Immature natural killer cell (primary cell): ENCODE data around the gene NSUN6. TPM values are rescaled to one million over a fixed set of nuclear protein-coding genes. Genes with fewer than 3 reads are reported as not detected.
"Not testable (repeated sequence)": the region's sequence is repeated elsewhere in the genome, so short reads cannot be mapped to it uniquely, and the experiment has no call there.

Source experiments
- DNase-seq, 3 donors: peaks; one replicate each; pipeline ENCODE4 v3.0.0; 2022; ENCODE audit warnings: mixed read lengths in 1 of 3
- H3K27ac Mint-ChIP-seq, 6 donors: one replicate each; pipeline ENCODE4 v1.8.0; 2020; ENCODE audit warnings: mixed read lengths in 6 of 6, mild to moderate bottlenecking in 5 of 6, inconsistent platforms in 4 of 6, moderate library complexity in 3 of 6
- H3K27me3 Mint-ChIP-seq, 3 donors: one replicate each; pipeline ENCODE4 v1.8.0; 2020 to 2021; ENCODE audit warnings: low read depth in 3 of 3, mild to moderate bottlenecking in 3 of 3, mixed read lengths in 3 of 3, moderate library complexity in 3 of 3, inconsistent platforms in 1 of 3
- H3K36me3 Mint-ChIP-seq, 3 donors: one replicate each; pipeline ENCODE4 v1.8.0; 2020; ENCODE audit warnings: mixed read lengths in 3 of 3, inconsistent platforms in 2 of 3, mild to moderate bottlenecking in 2 of 3
- H3K4me1 Mint-ChIP-seq, 2 donors: one replicate each; pipeline ENCODE4 v1.8.0; 2020; ENCODE audit warnings: inconsistent platforms in 2 of 2, mild to moderate bottlenecking in 2 of 2, mixed read lengths in 2 of 2, moderate library complexity in 1 of 2
- H3K4me3 Mint-ChIP-seq, 5 donors: one replicate each; pipeline ENCODE4 v1.8.0; 2020; ENCODE audit warnings: mild to moderate bottlenecking in 5 of 5, mixed read lengths in 5 of 5, inconsistent platforms in 3 of 5, moderate library complexity in 3 of 5
- H3K9me3 Mint-ChIP-seq, 6 donors: one replicate each; pipeline ENCODE4 v1.8.0; 2020; ENCODE audit warnings: mild to moderate bottlenecking in 6 of 6, mixed read lengths in 6 of 6, inconsistent platforms in 4 of 6, moderate library complexity in 3 of 6
- polyA plus RNA-seq, 3 donors: library from polyadenylated mRNA; unstranded; fragments of 300-500 nt; fragmentation: Illumina TruSeq; gene quantifications; one replicate each; pipeline ENCODE4 v1.2.3, GENCODE V29; 2021

Gene NSUN6
- polyA plus RNA-seq, 3 donors from 2014 or later, result 3.5 to 15.8 (median 6.1) TPM

- no peak overlapping the region for H3K4me3 Mint-ChIP-seq
- H3K9me3 Mint-ChIP-seq, result peaks cover 4 to 18% (median 12%) of the 10 kb centered on the region in 6 donors
- peaks cover 58 to 81% (median 72%) of the 10 kb centered on the region in 3 donors for H3K36me3 Mint-ChIP-seq
- DNase-seq, result no peak
- H3K27me3 Mint-ChIP-seq, result peaks cover 0 to 2% (median 0%) of the 10 kb centered on the region in 3 donors
- peaks cover 6 to 12% of the 10 kb centered on the region in 2 donors for H3K4me1 Mint-ChIP-seq
- no peak overlapping the region for H3K27ac Mint-ChIP-seq
These were observed 73.3 kb downstream of the NSUN6 start for GRCh38 chr10:18577823-18578685.

GRCh38 chr10:18576586-18576985 lies 74.8 kb downstream of the NSUN6 start:
- H3K27me3 Mint-ChIP-seq, result no peaks in the 10 kb centered on the region
- H3K36me3 Mint-ChIP-seq, result peaks cover 52 to 68% (median 65%) of the 10 kb centered on the region in 3 donors
- no peak overlapping the region for H3K4me3 Mint-ChIP-seq
- no peak for DNase-seq
- H3K9me3 Mint-ChIP-seq, result peaks cover 4 to 18% (median 12%) of the 10 kb centered on the region in 6 donors
- H3K27ac Mint-ChIP-seq, result no peak overlapping the region
- no peaks in the 10 kb centered on the region for H3K4me1 Mint-ChIP-seq

- Mint-ChIP-seq H3K4me3 (no peak overlapping the region), H3K27ac (no peak overlapping the region), H3K9me3 (peaks cover 2 to 12% (median 7%) of the 10 kb centered on the region in 6 donors), H3K27me3 (no peaks in the 10 kb centered on the region), H3K36me3 (peaks cover 27 to 39% (median 33%) of the 10 kb centered on the region in 3 donors), H3K4me1 (no peaks in the 10 kb centered on the region)
- no peak for DNase-seq
These were observed 78.3 kb downstream of the NSUN6 start for GRCh38 chr10:18572959-18573561.

GRCh38 chr10:18571780-18572179 lies 79.6 kb downstream of the NSUN6 start:
- Mint-ChIP-seq H3K27ac (no peak overlapping the region), H3K4me3 (no peak overlapping the region), H3K36me3 (peaks cover 15 to 28% (median 22%) of the 10 kb centered on the region in 3 donors), H3K9me3 (peaks cover 0 to 4% (median under 1%) of the 10 kb centered on the region in 6 donors), H3K4me1 (no peaks in the 10 kb centered on the region), H3K27me3 (no peaks in the 10 kb centered on the region)
- DNase-seq, result no peak

GRCh38 chr10:18571076-18571475 lies 80.3 kb downstream of the NSUN6 start:
- no peaks in the 10 kb centered on the region for H3K4me1 Mint-ChIP-seq
- H3K27me3 Mint-ChIP-seq, result no peaks in the 10 kb centered on the region
- peaks cover 10 to 21% (median 16%) of the 10 kb centered on the region in 3 donors for H3K36me3 Mint-ChIP-seq
- peaks cover 0 to 4% (median 0%) of the 10 kb centered on the region in 6 donors for H3K9me3 Mint-ChIP-seq
- DNase-seq, result no peak
- no peak overlapping the region for H3K27ac Mint-ChIP-seq
- H3K4me3 Mint-ChIP-seq, result no peak overlapping the region

GRCh38 chr10:18570386-18570785 lies 81.0 kb downstream of the NSUN6 start:
- not testable (repeated sequence) for DNase-seq, H3K9me3 Mint-ChIP-seq, H3K27ac Mint-ChIP-seq, H3K4me3 Mint-ChIP-seq, H3K27me3 Mint-ChIP-seq, H3K4me1 Mint-ChIP-seq
- H3K36me3 Mint-ChIP-seq, result peaks cover 3 to 14% (median 9%) of the 10 kb centered on the region in 3 donors

GRCh38 chr10:18567343-18567856 lies 84.0 kb downstream of the NSUN6 start:
- Mint-ChIP-seq H3K4me3 (no peak overlapping the region), H3K36me3 (no peaks in the 10 kb centered on the region), H3K9me3 (no peaks in the 10 kb centered on the region), H3K27ac (no peak overlapping the region), H3K27me3 (no peaks in the 10 kb centered on the region), H3K4me1 (no peaks in the 10 kb centered on the region)
- no peak for DNase-seq

- no peaks in the 10 kb centered on the region for H3K27me3 Mint-ChIP-seq
- H3K4me3 Mint-ChIP-seq, result no peak overlapping the region
- H3K36me3 Mint-ChIP-seq, result no peaks in the 10 kb centered on the region
- no peaks in the 10 kb centered on the region for H3K9me3 Mint-ChIP-seq
- no peaks in the 10 kb centered on the region for H3K4me1 Mint-ChIP-seq
- no peak overlapping the region for H3K27ac Mint-ChIP-seq
- DNase-seq, result no peak
These were observed 85.2 kb downstream of the NSUN6 start for GRCh38 chr10:18566177-18566576.

- H3K27me3 Mint-ChIP-seq, result no peaks in the 10 kb centered on the region
- H3K4me3 Mint-ChIP-seq, result no peak overlapping the region
- no peak for DNase-seq
- H3K9me3 Mint-ChIP-seq, result no peaks in the 10 kb centered on the region
- no peaks in the 10 kb centered on the region for H3K4me1 Mint-ChIP-seq
- no peaks in the 10 kb centered on the region for H3K36me3 Mint-ChIP-seq
- H3K27ac Mint-ChIP-seq, result no peak overlapping the region
These were observed 86.4 kb downstream of the NSUN6 start for GRCh38 chr10:18565006-18565405.

- Mint-ChIP-seq H3K9me3 (no peaks in the 10 kb centered on the region), H3K27ac (no peak overlapping the region), H3K4me1 (no peaks in the 10 kb centered on the region), H3K4me3 (no peak overlapping the region), H3K36me3 (no peaks in the 10 kb centered on the region), H3K27me3 (no peaks in the 10 kb centered on the region)
- DNase-seq, result no peak
These were observed 88.2 kb downstream of the NSUN6 start for GRCh38 chr10:18563003-18563726.

GRCh38 chr10:18561861-18562551 lies 89.4 kb downstream of the NSUN6 start:
- Mint-ChIP-seq H3K36me3 (no peaks in the 10 kb centered on the region), H3K4me1 (no peaks in the 10 kb centered on the region), H3K27me3 (no peaks in the 10 kb centered on the region), H3K4me3 (no peak overlapping the region), H3K27ac (no peak overlapping the region), H3K9me3 (no peaks in the 10 kb centered on the region)
- DNase-seq, result no peak

GRCh38 chr10:18557960-18558359 lies 93.4 kb downstream of the NSUN6 start:
- no peaks in the 10 kb centered on the region for H3K27me3 Mint-ChIP-seq
- H3K9me3 Mint-ChIP-seq, result no peaks in the 10 kb centered on the region
- H3K27ac Mint-ChIP-seq, result no peak overlapping the region
- no peak overlapping the region for H3K4me3 Mint-ChIP-seq
- no peak for DNase-seq
- H3K36me3 Mint-ChIP-seq, result no peaks in the 10 kb centered on the region
- no peaks in the 10 kb centered on the region for H3K4me1 Mint-ChIP-seq

GRCh38 chr10:18556522-18557147 lies 94.8 kb downstream of the NSUN6 start:
- H3K4me1 Mint-ChIP-seq, result no peaks in the 10 kb centered on the region
- no peak for DNase-seq
- H3K4me3 Mint-ChIP-seq, result no peak overlapping the region
- H3K9me3 Mint-ChIP-seq, result no peaks in the 10 kb centered on the region
- no peaks in the 10 kb centered on the region for H3K27me3 Mint-ChIP-seq
- no peak overlapping the region for H3K27ac Mint-ChIP-seq
- H3K36me3 Mint-ChIP-seq, result peaks cover 0 to 5% (median 1%) of the 10 kb centered on the region in 3 donors
